Muscle layer of colon (tissue), 2 donors: ENCODE measurements around the gene OXCT2.
"Not testable (repeated sequence)": the region's sequence is repeated elsewhere in the genome, so short reads cannot be mapped to it uniquely, and the experiment has no call there.

ENCODE experiments used
- H3K27ac ChIP-seq: one replicate; pipeline ENCODE4 v1.7.0; 2013; ENCODE audit warnings: low read depth, mild to moderate bottlenecking, low read length, moderate library complexity
- H3K27me3 ChIP-seq, 2 donors: one replicate each; pipeline ENCODE4 v1.7.0; 2013; ENCODE audit warnings: low read length in 2 of 2, mild to moderate bottlenecking in 2 of 2; ENCODE audit not compliant: insufficient read depth in 2 of 2, control insufficient read depth in 1 of 2
- H3K36me3 ChIP-seq: one replicate; pipeline ENCODE4 v1.7.0; 2013; ENCODE audit warnings: mild to moderate bottlenecking, low read length; ENCODE audit not compliant: insufficient read depth
- H3K4me1 ChIP-seq: one replicate; pipeline ENCODE4 v1.7.0; 2013; ENCODE audit warnings: mild to moderate bottlenecking, low read length; ENCODE audit not compliant: insufficient read depth
- H3K4me3 ChIP-seq, 2 donors: one replicate each; pipeline ENCODE4 v1.7.0; 2013; ENCODE audit warnings: low read length in 2 of 2, low read depth in 1 of 2, mild to moderate bottlenecking in 1 of 2, moderate library complexity in 1 of 2
- H3K9ac ChIP-seq: one replicate; pipeline ENCODE4 v1.7.0; 2013; ENCODE audit warnings: low read length
- H3K9me3 ChIP-seq: one replicate; pipeline ENCODE4 v1.7.0; 2013; ENCODE audit warnings: mild to moderate bottlenecking, low read length
- donor health status: abdominal sarcoma.
- donor health status: Adenocarcinoma of cecum.

The OXCT2 gene

DNA sequence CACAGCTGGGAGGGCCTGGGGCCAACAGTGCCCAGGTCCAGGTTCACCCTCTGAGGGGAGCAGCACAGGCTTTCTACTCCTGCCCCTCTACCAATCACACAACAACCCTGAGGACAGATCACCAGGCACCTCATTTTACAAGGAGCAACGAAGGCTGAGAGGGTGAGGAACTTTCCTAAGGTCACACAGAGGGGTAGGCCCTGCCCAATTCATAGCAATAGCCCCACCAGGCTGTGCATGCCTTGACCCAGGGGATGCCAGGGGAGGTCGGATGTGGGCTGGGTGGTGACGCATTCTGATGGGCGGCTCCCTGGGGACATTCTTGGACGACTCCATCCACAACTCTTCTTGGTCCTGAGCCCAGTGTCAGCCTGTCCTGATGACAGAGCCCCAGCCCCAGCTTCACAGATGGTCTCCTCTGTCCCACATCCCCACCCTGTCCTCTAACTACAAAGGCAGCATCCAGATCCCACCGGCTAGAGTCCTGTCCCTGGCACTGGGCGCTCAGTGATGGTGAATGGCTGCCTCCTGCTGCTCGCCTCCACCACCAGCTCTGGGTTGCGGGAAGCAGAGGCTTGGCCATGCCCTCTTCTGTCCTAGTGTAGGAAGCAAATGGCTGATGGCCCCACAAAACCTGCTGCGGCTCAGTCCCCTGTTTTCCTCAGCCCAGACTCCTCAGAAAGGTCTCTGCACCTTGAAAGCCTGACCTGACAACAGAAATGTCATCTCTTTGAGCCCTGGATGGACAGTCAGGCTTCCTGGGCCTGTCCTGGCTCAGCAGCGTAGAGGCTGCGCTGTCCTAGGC is 15.4 kb upstream of the OXCT2 start:
- not testable (repeated sequence) for H3K4me3 ChIP-seq, H3K9me3 ChIP-seq, H3K27me3 ChIP-seq, H3K4me1 ChIP-seq, H3K27ac ChIP-seq, H3K36me3 ChIP-seq, H3K9ac ChIP-seq

GRCh38 chr1:39782685-39783084 is 11.5 kb upstream of the OXCT2 start:
- H3K36me3 ChIP-seq, H3K4me3 ChIP-seq, H3K4me1 ChIP-seq, H3K27me3 ChIP-seq, H3K27ac ChIP-seq, H3K9me3 ChIP-seq, H3K9ac ChIP-seq: not testable (repeated sequence)

DNA sequence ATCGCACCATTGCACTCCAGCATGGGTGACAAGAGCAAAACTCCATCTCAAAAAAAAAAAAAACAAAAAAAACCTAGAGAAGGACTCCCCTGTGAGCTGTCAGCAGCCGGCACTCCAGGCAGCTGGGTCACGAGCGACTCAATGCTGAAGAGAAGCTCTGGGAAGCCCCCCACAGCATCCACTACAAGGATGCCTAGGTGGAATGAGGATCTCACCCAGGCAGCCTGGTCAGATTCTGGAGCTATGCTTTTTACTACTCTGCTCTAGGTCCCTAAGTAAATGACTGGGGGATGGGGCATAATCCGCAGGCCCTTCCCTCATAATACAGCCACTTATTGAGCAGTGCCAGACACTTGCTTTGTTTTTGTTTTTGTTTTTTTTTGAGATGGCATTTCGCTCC is 11.0 kb upstream of the OXCT2 start:
- no peak overlapping the region for H3K4me3 ChIP-seq
- no peak overlapping the region for H3K9ac ChIP-seq
- H3K36me3 ChIP-seq = no peaks in the 10 kb centered on the region
- no peak overlapping the region for H3K27ac ChIP-seq
- no peaks in the 10 kb centered on the region for H3K9me3 ChIP-seq
- no peaks in the 10 kb centered on the region for H3K27me3 ChIP-seq
- H3K4me1 ChIP-seq = no peaks in the 10 kb centered on the region

DNA sequence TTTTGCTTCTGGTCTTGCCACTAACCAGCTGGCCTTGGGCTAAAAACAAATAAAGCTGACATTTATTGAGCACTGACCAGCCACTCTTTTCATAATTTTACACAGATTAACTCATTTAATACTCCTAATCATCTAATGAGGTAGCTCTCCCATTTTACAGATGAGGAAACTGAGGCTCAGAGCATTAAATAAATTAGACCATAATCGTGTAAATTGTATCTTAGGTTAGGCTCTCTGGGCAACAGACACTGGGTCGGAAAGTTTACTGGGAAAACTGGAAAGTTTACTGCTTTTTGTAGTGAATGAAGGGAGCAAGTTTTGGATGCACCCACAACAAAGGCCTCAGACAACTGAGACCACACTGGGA is 10.2 kb upstream of the OXCT2 start:
- Histone ChIP-seq H3K36me3 (no peaks in the 10 kb centered on the region), H3K27me3 (no peaks in the 10 kb centered on the region), H3K9me3 (no peaks in the 10 kb centered on the region), H3K4me3 (no peak overlapping the region), H3K4me1 (no peaks in the 10 kb centered on the region), H3K27ac (no peak overlapping the region), H3K9ac (no peak overlapping the region)

GRCh38 chr1:39779821-39780220 is 8.7 kb upstream of the OXCT2 start:
- no peaks in the 10 kb centered on the region for H3K36me3 ChIP-seq
- H3K27ac ChIP-seq = no peak overlapping the region
- no peak overlapping the region for H3K9ac ChIP-seq
- H3K4me1 ChIP-seq = no peaks in the 10 kb centered on the region
- H3K4me3 ChIP-seq = no peak overlapping the region
- no peaks in the 10 kb centered on the region for H3K27me3 ChIP-seq
- no peaks in the 10 kb centered on the region for H3K9me3 ChIP-seq

DNA sequence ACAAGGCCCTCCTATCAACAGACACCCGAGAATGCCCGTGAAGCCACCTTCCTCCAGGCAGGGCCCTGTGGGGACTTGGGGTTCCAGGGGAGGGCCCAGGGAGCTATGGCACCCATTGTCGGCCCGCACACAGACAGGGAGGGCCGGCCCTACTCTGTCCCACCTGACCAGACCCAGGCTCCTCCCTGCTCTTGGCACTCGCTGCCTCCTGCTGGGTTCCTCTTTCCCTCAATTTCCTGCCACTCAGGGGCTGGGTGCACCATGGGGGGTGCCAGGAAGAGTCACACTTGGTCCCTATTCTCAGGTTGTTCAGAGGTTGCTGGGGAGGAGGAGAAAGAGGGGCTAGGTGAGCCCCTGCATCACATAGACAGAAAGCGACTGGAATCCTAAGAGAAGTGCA is 8.0 kb upstream of the OXCT2 start:
- no peaks in the 10 kb centered on the region for H3K27me3 ChIP-seq

GRCh38 chr1:39778463-39779099 is 7.4 kb upstream of the OXCT2 start:
- H3K9me3 ChIP-seq, H3K4me3 ChIP-seq, H3K27me3 ChIP-seq, H3K9ac ChIP-seq, H3K4me1 ChIP-seq, H3K36me3 ChIP-seq, H3K27ac ChIP-seq: not testable (repeated sequence)

More for the DNA sequence above, 8.0 kb upstream of the OXCT2 start:
- Histone ChIP-seq H3K9ac (no peak overlapping the region), H3K36me3 (no peaks in the 10 kb centered on the region), H3K4me1 (no peaks in the 10 kb centered on the region), H3K27ac (no peak overlapping the region), H3K9me3 (no peaks in the 10 kb centered on the region), H3K4me3 (no peak overlapping the region)

DNA sequence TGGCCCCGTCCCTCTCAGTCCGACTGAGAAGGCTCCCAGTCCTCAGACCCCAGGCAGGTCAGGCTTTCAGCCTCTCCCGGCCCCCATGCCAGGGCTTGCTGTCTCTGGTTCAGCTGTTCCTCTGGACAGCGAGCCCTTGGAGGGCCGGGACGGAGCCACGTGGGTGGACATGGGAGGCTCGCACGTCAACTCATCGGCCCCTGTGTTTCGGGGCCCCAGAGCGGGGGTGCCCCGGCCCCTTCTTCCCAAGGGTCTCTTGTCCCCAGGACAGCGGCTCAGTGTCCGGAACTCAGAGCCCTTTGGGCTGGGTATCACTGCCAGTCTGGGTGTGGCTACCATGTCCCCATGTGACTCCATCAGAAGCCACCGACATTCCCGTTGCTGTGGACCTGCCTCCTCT is 6.7 kb upstream of the OXCT2 start:
- not testable (repeated sequence) for H3K27me3 ChIP-seq, H3K4me3 ChIP-seq, H3K9ac ChIP-seq, H3K4me1 ChIP-seq, H3K9me3 ChIP-seq, H3K27ac ChIP-seq, H3K36me3 ChIP-seq

DNA sequence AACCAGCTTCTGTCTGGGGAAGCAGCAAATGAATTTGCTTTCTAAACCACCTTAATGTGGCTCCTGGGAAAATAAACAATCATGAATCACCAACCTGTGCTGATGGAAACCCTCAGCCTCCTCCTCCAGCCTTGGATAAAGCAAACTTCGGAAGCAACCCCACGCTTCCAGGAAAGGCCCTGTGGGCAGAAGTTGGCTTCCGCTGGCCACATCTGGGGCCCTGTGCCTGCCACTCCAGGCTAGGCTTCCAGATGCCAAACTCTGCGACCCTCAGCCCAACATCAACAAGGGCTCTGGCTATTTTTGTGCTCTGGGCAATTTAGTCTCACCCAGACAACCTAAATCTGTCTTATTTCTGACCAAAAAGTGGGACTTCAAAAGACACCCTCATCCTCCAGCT is 6.2 kb upstream of the OXCT2 start:
- no peak overlapping the region for H3K4me3 ChIP-seq
- H3K9me3 ChIP-seq = no peaks in the 10 kb centered on the region
- no peaks in the 10 kb centered on the region for H3K36me3 ChIP-seq
- no peaks in the 10 kb centered on the region for H3K4me1 ChIP-seq
- no peaks in the 10 kb centered on the region for H3K27me3 ChIP-seq
- H3K9ac ChIP-seq = no peak overlapping the region
- H3K27ac ChIP-seq = no peak overlapping the region

DNA sequence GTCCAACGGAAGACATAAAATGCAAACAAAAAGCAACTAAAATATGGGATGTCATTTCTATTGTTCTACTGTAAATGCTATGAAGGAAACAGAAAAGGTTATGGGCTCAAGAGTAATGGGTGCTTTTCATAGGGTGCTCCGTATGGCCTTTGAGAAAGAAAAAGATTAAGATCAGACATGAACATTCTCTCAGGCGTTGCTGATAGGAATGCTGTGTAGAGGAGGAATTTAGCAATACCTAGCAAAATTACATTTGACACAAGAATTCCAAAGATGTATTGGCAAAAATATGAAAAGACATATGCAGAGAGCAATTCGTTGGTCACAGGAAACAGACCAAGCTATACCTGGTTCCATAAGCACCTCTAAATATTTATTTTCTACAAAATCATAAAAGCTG is 5.7 kb upstream of the OXCT2 start:
- Histone ChIP-seq H3K4me1 (no peaks in the 10 kb centered on the region), H3K36me3 (no peaks in the 10 kb centered on the region), H3K9ac (no peak overlapping the region), H3K4me3 (no peak overlapping the region), H3K27ac (no peak overlapping the region), H3K9me3 (no peaks in the 10 kb centered on the region), H3K27me3 (no peaks in the 10 kb centered on the region)

- no peak overlapping the region for H3K27ac ChIP-seq
- H3K9me3 ChIP-seq = no peaks in the 10 kb centered on the region
- no peak overlapping the region for H3K9ac ChIP-seq
- H3K4me3 ChIP-seq = no peak overlapping the region
- H3K27me3 ChIP-seq = no peaks in the 10 kb centered on the region
- H3K4me1 ChIP-seq = no peaks in the 10 kb centered on the region
- H3K36me3 ChIP-seq = no peaks in the 10 kb centered on the region
Observed at GRCh38 chr1:39776400-39776713, 5.2 kb upstream of the OXCT2 start.

DNA sequence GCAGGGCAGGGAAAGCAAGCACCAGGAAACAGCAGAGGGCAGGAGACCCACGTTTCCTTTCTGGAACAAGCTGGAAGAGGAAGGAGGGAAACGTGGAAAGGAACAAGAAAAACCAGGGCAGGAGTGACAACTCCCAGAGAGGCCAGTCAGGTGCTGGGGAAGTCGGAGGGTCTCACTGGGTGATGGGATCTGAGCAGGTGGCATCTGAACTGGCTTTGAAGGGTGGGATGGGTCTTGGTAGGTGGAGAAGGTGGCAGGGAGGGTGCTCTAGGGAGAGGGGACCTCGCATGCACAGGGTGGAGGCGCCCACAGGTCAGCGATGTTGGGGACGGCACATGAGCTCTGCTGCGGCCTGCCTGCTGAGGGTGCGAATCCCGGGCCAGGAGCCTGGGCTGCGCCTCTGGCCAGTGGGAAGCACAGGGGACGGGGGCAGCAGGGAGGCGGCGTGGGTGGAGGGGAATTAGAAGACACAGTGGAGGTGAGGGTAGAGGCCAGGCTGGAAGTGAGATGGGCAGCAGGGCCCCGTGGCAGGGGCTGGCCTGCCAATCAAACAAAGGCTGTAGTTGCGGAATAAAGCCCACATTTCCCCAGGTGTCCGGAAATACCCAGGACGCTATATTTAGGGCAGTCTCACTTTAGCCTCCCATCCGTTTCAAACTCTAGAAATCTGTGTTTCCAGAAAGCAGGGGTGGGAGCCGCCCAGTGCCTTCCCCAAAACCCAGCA is 4.7 kb upstream of the OXCT2 start:
- H3K27me3 ChIP-seq, H3K4me1 ChIP-seq, H3K4me3 ChIP-seq, H3K27ac ChIP-seq, H3K9me3 ChIP-seq, H3K9ac ChIP-seq, H3K36me3 ChIP-seq: not testable (repeated sequence)
